Liver (tissue), 9 donors: ENCODE results near the gene CRB1. TPM values are rescaled to one million over a fixed set of nuclear protein-coding genes. Genes with fewer than 3 reads are reported as not detected.

Experiments
- DNase-seq: peaks from one replicate; pipeline ENCODE4 v3.0.0-alpha.2; 2017; ENCODE audit warnings: low spot score
- H3K27ac ChIP-seq, 2 donors: one replicate each; pipeline ENCODE4 v1.7.0; 2013; ENCODE audit warnings: inconsistent platforms in 2 of 2, low read length in 2 of 2, control low read depth in 1 of 2, low read depth in 1 of 2, mild to moderate bottlenecking in 1 of 2
- H3K27me3 ChIP-seq, 4 donors: one replicate each; pipeline versions ENCODE4 v1.6.1 to v1.7.0; 2013; ENCODE audit warnings: low read length in 3 of 4, inconsistent platforms in 1 of 4, mild to moderate bottlenecking in 1 of 4, moderate library complexity in 1 of 4; ENCODE audit not compliant: control insufficient read depth in 4 of 4, insufficient read depth in 4 of 4
- H3K36me3 ChIP-seq, 4 donors: one replicate each; pipeline versions ENCODE4 v1.6.1 to v1.7.0; 2013; ENCODE audit warnings: low read length in 3 of 4, mild to moderate bottlenecking in 3 of 4, low read depth in 1 of 4, moderate library complexity in 1 of 4; ENCODE audit not compliant: control insufficient read depth in 4 of 4, insufficient read depth in 3 of 4
- H3K4me1 ChIP-seq, 4 donors: one replicate each; pipeline versions ENCODE4 v1.6.1 to v1.7.0; 2013; ENCODE audit warnings: low read length in 3 of 4, mild to moderate bottlenecking in 3 of 4, moderate library complexity in 1 of 4; ENCODE audit not compliant: control insufficient read depth in 4 of 4, insufficient read depth in 4 of 4
- H3K4me3 ChIP-seq, 3 donors: one replicate each; pipeline versions ENCODE4 v1.6.1 to v1.7.0; 2013; ENCODE audit warnings: low read length in 3 of 3, control low read depth in 1 of 3, low read depth in 1 of 3, mild to moderate bottlenecking in 1 of 3
- H3K9ac ChIP-seq, 2 donors: one replicate each; pipeline ENCODE4 v1.7.0; 2013; ENCODE audit warnings: low read length in 2 of 2, mild to moderate bottlenecking in 2 of 2, moderate library complexity in 2 of 2, control low read depth in 1 of 2, low read depth in 1 of 2
- H3K9me3 ChIP-seq, 4 donors: one replicate each; pipeline versions ENCODE4 v1.6.1 to v1.7.0; 2013; ENCODE audit warnings: low read length in 3 of 4; ENCODE audit not compliant: control insufficient read depth in 4 of 4
- ATF3 ChIP-seq: IDR thresholded peaks from 2 replicates; pipeline ENCODE4 v1.6.1; 2016; ENCODE audit warnings: antibody characterized with exemption
- FOXA2 ChIP-seq: IDR thresholded peaks from 2 replicates; pipeline ENCODE4 v1.6.1; 2016; ENCODE audit warnings: antibody characterized with exemption
- GABPA ChIP-seq, 2 donors: IDR thresholded peaks in 1 of 2; conservative IDR thresholded peaks in 1 of 2; 2 replicates each; pipeline ENCODE4 v1.6.1; 2016; ENCODE audit warnings: antibody characterized with exemption in 2 of 2, mild to moderate bottlenecking in 1 of 2, moderate library complexity in 1 of 2
- HNF4A ChIP-seq, 2 donors: conservative IDR thresholded peaks; 2 replicates each; pipeline ENCODE4 v1.6.1; 2016; ENCODE audit warnings: antibody characterized with exemption in 2 of 2, mild to moderate bottlenecking in 2 of 2
- JUND ChIP-seq, 2 donors: IDR thresholded peaks; 2 replicates each; pipeline ENCODE4 v1.6.1; 2016; ENCODE audit warnings: antibody characterized with exemption in 2 of 2
- MAX ChIP-seq: IDR thresholded peaks from 2 replicates; pipeline ENCODE4 v1.6.1; 2016; ENCODE audit warnings: antibody characterized with exemption
- RAD21 ChIP-seq, 2 donors: IDR thresholded peaks; 2 replicates each; pipeline ENCODE4 v1.6.1; 2016; ENCODE audit warnings: antibody characterized with exemption in 2 of 2, mild to moderate bottlenecking in 2 of 2
- REST ChIP-seq: IDR thresholded peaks from 2 replicates; pipeline ENCODE4 v1.6.1; 2016; ENCODE audit warnings: antibody characterized with exemption, mild to moderate bottlenecking
- RXRA ChIP-seq, 2 donors: IDR thresholded peaks; 2 replicates each; pipeline ENCODE4 v1.6.1; 2017 to 2018; ENCODE audit warnings: antibody characterized with exemption in 2 of 2, mild to moderate bottlenecking in 1 of 2
- SP1 ChIP-seq: IDR thresholded peaks from 2 replicates; pipeline ENCODE4 v1.6.1; 2018; ENCODE audit warnings: antibody characterized with exemption, mild to moderate bottlenecking
- TAF1 ChIP-seq: conservative IDR thresholded peaks from 2 replicates; pipeline ENCODE4 v1.6.1; 2016; ENCODE audit warnings: antibody characterized with exemption, mild to moderate bottlenecking
- ZBTB33 ChIP-seq: IDR thresholded peaks from 2 replicates; pipeline ENCODE4 v1.6.1; 2016; ENCODE audit warnings: antibody characterized with exemption
- WGBS: extraction: QIAGEN DNeasy Blood & Tissue Kit; methylation state at CpG from one replicate; pipeline ENCODE4 v1.1.7; 2013; 5-methylcytosine and 5-hydroxymethylcytosine counted together
- polyA plus RNA-seq, 2 donors: library from polyadenylated mRNA; stranded (reverse) in 1 of 2; unstranded in 1 of 2; fragments of 200-250 nt in 1 of 2; fragments of >200 nt in 1 of 2; fragmentation: Nextera tagmentation in 1 of 2; extraction: Ambion mirVana in 1 of 2; gene quantifications; one replicate each; pipeline versions ENCODE4 v1.2.1 to v1.2.3, GENCODE V29; 2013 to 2015
- total RNA-seq, 2 donors: library from RNA; depleted of rRNA; stranded (reverse); fragments of >200 nt; gene quantifications; one replicate each; pipeline ENCODE4 v1.2.3, GENCODE V29; 2014
- TF ChIP-seq, protein P1 (sequence below): fragments of 150-350 bp; IDR thresholded peaks from 2 replicates; pipeline ENCODE4 v1.5.1; 2017; ENCODE audit warnings: improper control_type of control experiment, low read depth, low read length; ENCODE audit not compliant: missing input control
- donor health status: healthy.
- donor health status: healthy.
- donor health status: healthy.
- donor health status: healthy.
- donor health status: healthy.

The CRB1 gene
- total and polyA plus RNA-seq, 4 donors: 5.1 TPM; not detected in 3

GRCh38 chr1:197480446-197480845, 212.4 kb downstream of the CRB1 start:
- WGBS: 85% methylated on average over 6 of the region's 6 CpGs
- no peak overlapping the region for H3K27ac ChIP-seq
- TF ChIP-seq MAX: no peak
- no peak for TF ChIP-seq GABPA (IDR thresholded peaks at IDR 0.05 in 1 of 2, conservative IDR thresholded peaks at IDR 0.05 in 1 of 2)
- TF ChIP-seq HNF4A (conservative IDR thresholded peaks at IDR 0.05): no peak
- TF ChIP-seq JUND (IDR thresholded peaks at IDR 0.05): no peak
- no peak for TF ChIP-seq ATF3
- TF ChIP-seq, protein P1, sequence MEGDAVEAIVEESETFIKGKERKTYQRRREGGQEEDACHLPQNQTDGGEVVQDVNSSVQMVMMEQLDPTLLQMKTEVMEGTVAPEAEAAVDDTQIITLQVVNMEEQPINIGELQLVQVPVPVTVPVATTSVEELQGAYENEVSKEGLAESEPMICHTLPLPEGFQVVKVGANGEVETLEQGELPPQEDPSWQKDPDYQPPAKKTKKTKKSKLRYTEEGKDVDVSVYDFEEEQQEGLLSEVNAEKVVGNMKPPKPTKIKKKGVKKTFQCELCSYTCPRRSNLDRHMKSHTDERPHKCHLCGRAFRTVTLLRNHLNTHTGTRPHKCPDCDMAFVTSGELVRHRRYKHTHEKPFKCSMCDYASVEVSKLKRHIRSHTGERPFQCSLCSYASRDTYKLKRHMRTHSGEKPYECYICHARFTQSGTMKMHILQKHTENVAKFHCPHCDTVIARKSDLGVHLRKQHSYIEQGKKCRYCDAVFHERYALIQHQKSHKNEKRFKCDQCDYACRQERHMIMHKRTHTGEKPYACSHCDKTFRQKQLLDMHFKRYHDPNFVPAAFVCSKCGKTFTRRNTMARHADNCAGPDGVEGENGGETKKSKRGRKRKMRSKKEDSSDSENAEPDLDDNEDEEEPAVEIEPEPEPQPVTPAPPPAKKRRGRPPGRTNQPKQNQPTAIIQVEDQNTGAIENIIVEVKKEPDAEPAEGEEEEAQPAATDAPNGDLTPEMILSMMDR: no peak
- no peak for TF ChIP-seq SP1
- TF ChIP-seq RAD21 (IDR thresholded peaks at IDR 0.05): no peak
- TF ChIP-seq RXRA (IDR thresholded peaks at IDR 0.05): no peak
- H3K9me3 ChIP-seq: no peaks in the 10 kb centered on the region
- H3K4me1 ChIP-seq: no peaks in the 10 kb centered on the region
- no peak overlapping the region for H3K9ac ChIP-seq
- H3K4me3 ChIP-seq: no peak overlapping the region
- H3K27me3 ChIP-seq: no peaks in the 10 kb centered on the region
- DNase-seq: no peak
- H3K36me3 ChIP-seq: no peaks in the 10 kb centered on the region

- no peaks in the 10 kb centered on the region for H3K36me3 ChIP-seq
- H3K4me1 ChIP-seq: no peaks in the 10 kb centered on the region
- WGBS: 58% methylated on average over 4 of the region's 4 CpGs
- no peaks in the 10 kb centered on the region for H3K27me3 ChIP-seq
- TF ChIP-seq FOXA2 (no peak), ZBTB33 (no peak), TAF1 (no peak), REST (no peak)
- H3K9me3 ChIP-seq: no peaks in the 10 kb centered on the region
- H3K9ac ChIP-seq: no peak overlapping the region
- H3K4me3 ChIP-seq: no peak overlapping the region
- no peak overlapping the region for H3K27ac ChIP-seq
- DNase-seq: no peak
Measured at GRCh38 chr1:197481101-197481500, 213.0 kb downstream of the CRB1 start.
